Stimulated activated naive CD8-positive, alpha-beta T cell treated with anti-CD3 and anti-CD28 coated beads, Interleukin-15, Interleukin-2, amounts not matched to agents 100 ng/mL and 50 ng/mL, for 24 hours (primary cell): ENCODE data around the gene PCCA.
"Not testable (repeated sequence)": the region's sequence is repeated elsewhere in the genome, so short reads cannot be mapped to it uniquely, and the experiment has no call there.

ENCODE experiments used
- H3K27ac Mint-ChIP-seq: one replicate; pipeline ENCODE4 v1.8.0; 2021; ENCODE audit warnings: mild to moderate bottlenecking, mixed read lengths
- H3K27me3 Mint-ChIP-seq: one replicate; pipeline ENCODE4 v1.8.0; 2021; ENCODE audit warnings: mixed read lengths
- H3K36me3 Mint-ChIP-seq: one replicate; pipeline ENCODE4 v1.8.0; 2021; ENCODE audit warnings: low read depth, mixed read lengths
- H3K4me1 Mint-ChIP-seq: one replicate; pipeline ENCODE4 v1.8.0; 2021; ENCODE audit warnings: low read depth, mixed read lengths
- H3K4me3 Mint-ChIP-seq: one replicate; pipeline ENCODE4 v1.8.0; 2021; ENCODE audit warnings: mild to moderate bottlenecking, mixed read lengths
- H3K9me3 Mint-ChIP-seq: one replicate; pipeline ENCODE4 v1.8.0; 2021; ENCODE audit warnings: mixed read lengths

The PCCA gene

GRCh38 chr13:100112186-100112838 is 23.4 kb downstream of the PCCA start:
- Mint-ChIP-seq H3K27ac (no peak overlapping the region), H3K4me3 (no peak overlapping the region), H3K9me3 (no peaks in the 10 kb centered on the region), H3K4me1 (peaks cover 13% of the 10 kb centered on the region), H3K36me3 (peaks cover 8% of the 10 kb centered on the region), H3K27me3 (no peaks in the 10 kb centered on the region)

GRCh38 chr13:100115693-100116254 is 26.9 kb downstream of the PCCA start:
- H3K9me3 Mint-ChIP-seq: peaks cover 5% of the 10 kb centered on the region
- no peak overlapping the region for H3K27ac Mint-ChIP-seq
- H3K36me3 Mint-ChIP-seq: peaks cover 22% of the 10 kb centered on the region
- H3K4me1 Mint-ChIP-seq: peaks cover 13% of the 10 kb centered on the region
- H3K27me3 Mint-ChIP-seq: no peaks in the 10 kb centered on the region
- no peak overlapping the region for H3K4me3 Mint-ChIP-seq

- no peaks in the 10 kb centered on the region for H3K27me3 Mint-ChIP-seq
- peaks cover 7% of the 10 kb centered on the region for H3K4me1 Mint-ChIP-seq
- H3K27ac Mint-ChIP-seq: no peak overlapping the region
- peaks cover 9% of the 10 kb centered on the region for H3K9me3 Mint-ChIP-seq
- peaks cover 26% of the 10 kb centered on the region for H3K36me3 Mint-ChIP-seq
- H3K4me3 Mint-ChIP-seq: no peak overlapping the region
Measured at GRCh38 chr13:100124265-100124664, 35.4 kb downstream of the PCCA start.

- Mint-ChIP-seq H3K4me3 (no peak overlapping the region), H3K36me3 (peaks cover 17% of the 10 kb centered on the region), H3K27ac (no peak overlapping the region), H3K4me1 (peaks cover 15% of the 10 kb centered on the region), H3K27me3 (no peaks in the 10 kb centered on the region), H3K9me3 (peaks cover 4% of the 10 kb centered on the region)
Measured at GRCh38 chr13:100125946-100126345, 37.1 kb downstream of the PCCA start.

- H3K27me3 Mint-ChIP-seq: no peaks in the 10 kb centered on the region
- H3K4me1 Mint-ChIP-seq: peaks cover 23% of the 10 kb centered on the region
- H3K27ac Mint-ChIP-seq: no peak overlapping the region
- peaks cover 7% of the 10 kb centered on the region for H3K36me3 Mint-ChIP-seq
- H3K4me3 Mint-ChIP-seq: no peak overlapping the region
- no peaks in the 10 kb centered on the region for H3K9me3 Mint-ChIP-seq
Measured at GRCh38 chr13:100128373-100128772, 39.5 kb downstream of the PCCA start.

- Mint-ChIP-seq H3K27me3 (no peaks in the 10 kb centered on the region), H3K4me3 (no peak overlapping the region), H3K27ac (no peak overlapping the region), H3K9me3 (no peaks in the 10 kb centered on the region), H3K4me1 (peaks cover 23% of the 10 kb centered on the region), H3K36me3 (peaks cover 10% of the 10 kb centered on the region)
Measured at GRCh38 chr13:100128838-100129237, 39.9 kb downstream of the PCCA start.

- H3K27me3 Mint-ChIP-seq: no peaks in the 10 kb centered on the region
- H3K36me3 Mint-ChIP-seq: peaks cover 16% of the 10 kb centered on the region
- H3K27ac Mint-ChIP-seq: no peak overlapping the region
- H3K4me3 Mint-ChIP-seq: no peak overlapping the region
- H3K9me3 Mint-ChIP-seq: no peaks in the 10 kb centered on the region
- H3K4me1 Mint-ChIP-seq: peaks cover 23% of the 10 kb centered on the region
Measured at GRCh38 chr13:100129605-100130004, 40.7 kb downstream of the PCCA start.

GRCh38 chr13:100130092-100130491 is 41.2 kb downstream of the PCCA start:
- Mint-ChIP-seq H3K4me1 (peaks cover 23% of the 10 kb centered on the region), H3K9me3 (no peaks in the 10 kb centered on the region), H3K27me3 (no peaks in the 10 kb centered on the region), H3K27ac (no peak overlapping the region), H3K4me3 (no peak overlapping the region), H3K36me3 (peaks cover 16% of the 10 kb centered on the region)

GRCh38 chr13:100130930-100131511 is 42.1 kb downstream of the PCCA start:
- H3K4me3 Mint-ChIP-seq: no peak overlapping the region
- H3K27me3 Mint-ChIP-seq: no peaks in the 10 kb centered on the region
- H3K27ac Mint-ChIP-seq: no peak overlapping the region
- H3K9me3 Mint-ChIP-seq: no peaks in the 10 kb centered on the region
- H3K36me3 Mint-ChIP-seq: peaks cover 16% of the 10 kb centered on the region
- H3K4me1 Mint-ChIP-seq: peaks cover 23% of the 10 kb centered on the region

- Mint-ChIP-seq H3K9me3 (no peaks in the 10 kb centered on the region), H3K36me3 (peaks cover 16% of the 10 kb centered on the region), H3K27me3 (no peaks in the 10 kb centered on the region), H3K4me1 (peaks cover 23% of the 10 kb centered on the region), H3K27ac (no peak overlapping the region), H3K4me3 (no peak overlapping the region)
Measured at GRCh38 chr13:100131863-100132574, 43.1 kb downstream of the PCCA start.

GRCh38 chr13:100138859-100139491 is 50.1 kb downstream of the PCCA start:
- Mint-ChIP-seq H3K27me3 (no peaks in the 10 kb centered on the region), H3K4me1 (peaks cover 19% of the 10 kb centered on the region), H3K4me3 (peak overlapping the region; percentile 12), H3K9me3 (no peaks in the 10 kb centered on the region), H3K36me3 (peaks cover 23% of the 10 kb centered on the region), H3K27ac (peak overlapping the region; percentile 34)

- no peak overlapping the region for H3K4me3 Mint-ChIP-seq
- peaks cover 19% of the 10 kb centered on the region for H3K4me1 Mint-ChIP-seq
- H3K27ac Mint-ChIP-seq: no peak overlapping the region
- H3K9me3 Mint-ChIP-seq: no peaks in the 10 kb centered on the region
- H3K36me3 Mint-ChIP-seq: peaks cover 22% of the 10 kb centered on the region
- no peaks in the 10 kb centered on the region for H3K27me3 Mint-ChIP-seq
Measured at GRCh38 chr13:100139817-100140216, 50.9 kb downstream of the PCCA start.

GRCh38 chr13:100140441-100140840 is 51.5 kb downstream of the PCCA start:
- H3K27me3 Mint-ChIP-seq: no peaks in the 10 kb centered on the region
- H3K4me1 Mint-ChIP-seq: peaks cover 19% of the 10 kb centered on the region
- peaks cover 4% of the 10 kb centered on the region for H3K9me3 Mint-ChIP-seq
- peaks cover 27% of the 10 kb centered on the region for H3K36me3 Mint-ChIP-seq
- no peak overlapping the region for H3K27ac Mint-ChIP-seq
- no peak overlapping the region for H3K4me3 Mint-ChIP-seq

GRCh38 chr13:100141461-100141961 is 52.6 kb downstream of the PCCA start:
- H3K27ac Mint-ChIP-seq, H3K9me3 Mint-ChIP-seq, H3K4me3 Mint-ChIP-seq, H3K27me3 Mint-ChIP-seq: not testable (repeated sequence)
- Mint-ChIP-seq H3K4me1 (peaks cover 19% of the 10 kb centered on the region), H3K36me3 (peaks cover 27% of the 10 kb centered on the region)

GRCh38 chr13:100146534-100146933 is 57.6 kb downstream of the PCCA start:
- Mint-ChIP-seq H3K9me3 (peaks cover 4% of the 10 kb centered on the region), H3K27me3 (no peaks in the 10 kb centered on the region), H3K36me3 (peaks cover 15% of the 10 kb centered on the region), H3K4me3 (no peak overlapping the region), H3K27ac (no peak overlapping the region), H3K4me1 (no peaks in the 10 kb centered on the region)
